ENCODE results near the gene CYP4F11. TPM values are rescaled to one million over a fixed set of nuclear protein-coding genes. Genes with fewer than 3 reads are reported as not detected.
"Not testable (repeated sequence)": the region's sequence is repeated elsewhere in the genome, so short reads cannot be mapped to it uniquely, and the experiment has no call there.

Gene CYP4F11
- total RNA-seq, 2 donors from 2014 or later, result not detected

DNA sequence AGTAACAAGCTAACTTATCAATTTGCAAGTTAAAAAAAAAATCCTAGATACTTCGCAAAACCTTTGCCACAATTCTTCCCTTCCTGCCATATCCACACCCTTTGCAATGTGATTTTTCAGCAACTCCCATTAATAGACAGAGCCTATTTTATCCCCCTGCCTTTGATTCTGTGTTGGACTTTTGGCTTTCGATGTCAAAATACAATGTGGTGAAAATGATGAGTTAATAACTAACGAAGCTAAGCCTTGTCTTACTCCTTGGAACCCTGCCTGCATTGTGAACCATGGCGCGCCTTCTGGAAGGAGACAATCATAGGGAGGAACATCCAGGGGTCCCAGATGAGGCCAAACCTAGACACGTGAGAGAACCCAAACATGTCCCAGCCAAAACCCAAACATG lies 42.9 kb downstream of the CYP4F11 start:
- DNase-seq, result no peak
- peaks cover 10% of the 10 kb centered on the region for H3K27me3 Mint-ChIP-seq (ENCODE audit: low read depth)
- H3K27ac Mint-ChIP-seq, result no peak overlapping the region
- no peaks in the 10 kb centered on the region for H3K4me1 Mint-ChIP-seq (ENCODE audit: low read depth)
- H3K9me3 Mint-ChIP-seq, result no peaks in the 10 kb centered on the region
- no peak for ATAC-seq (replicated peaks in 1 of 2)
- no peak overlapping the region for H3K4me3 Mint-ChIP-seq
- H3K36me3 Mint-ChIP-seq (ENCODE audit: insufficient read depth in 2 of 2), result no peaks in the 10 kb centered on the region

DNA sequence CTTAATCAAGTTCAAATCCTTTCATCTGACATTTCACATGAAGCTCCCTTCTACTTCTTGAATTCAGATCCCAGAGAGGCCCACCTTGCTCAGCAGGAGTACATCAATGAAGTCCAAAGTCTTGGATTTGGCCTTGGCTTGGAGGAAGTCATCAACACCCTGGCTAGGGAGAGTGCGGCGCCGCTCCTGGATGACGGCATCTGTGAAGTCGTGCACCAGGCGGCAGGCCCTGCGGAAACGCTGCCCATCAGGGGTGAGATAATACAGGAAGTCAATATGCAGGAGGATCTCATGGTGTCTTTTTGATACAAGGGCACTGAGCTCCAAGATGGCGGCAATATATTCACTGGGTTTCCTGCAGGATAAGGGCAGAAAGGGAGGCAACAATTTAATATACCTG lies 45.0 kb downstream of the CYP4F11 start:
- not testable (repeated sequence) for H3K4me3 Mint-ChIP-seq; H3K4me1 Mint-ChIP-seq (ENCODE audit: low read depth); H3K27me3 Mint-ChIP-seq (ENCODE audit: low read depth); H3K9me3 Mint-ChIP-seq; ATAC-seq (replicated peaks in 1 of 2); H3K27ac Mint-ChIP-seq; H3K36me3 Mint-ChIP-seq (ENCODE audit: insufficient read depth in 2 of 2); DNase-seq

DNA sequence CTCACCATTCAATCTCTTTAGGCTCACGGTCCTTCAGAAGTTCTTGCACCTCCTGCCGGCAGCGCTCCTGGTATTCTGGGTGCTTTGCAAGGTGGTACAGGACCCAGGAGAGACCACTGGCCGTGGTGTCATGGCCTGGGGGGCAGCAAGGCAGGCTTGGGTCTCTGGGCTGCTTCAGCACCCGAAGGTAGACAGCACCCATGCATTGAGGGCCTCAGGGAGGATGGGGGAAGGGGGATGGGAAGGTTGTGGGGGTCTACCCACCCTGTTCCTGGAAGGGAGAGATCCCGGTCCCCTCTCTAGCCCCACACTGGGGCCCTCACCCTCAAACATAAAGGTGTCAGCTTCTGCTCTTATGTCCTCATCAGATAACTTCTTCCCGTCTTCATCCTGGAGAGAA lies 48.4 kb downstream of the CYP4F11 start:
- Mint-ChIP-seq H3K9me3 (no peaks in the 10 kb centered on the region), H3K27ac (no peak overlapping the region), H3K4me3 (no peak overlapping the region), H3K27me3 (ENCODE audit: low read depth) (no peaks in the 10 kb centered on the region), H3K36me3 (ENCODE audit: insufficient read depth in 2 of 2) (no peaks in the 10 kb centered on the region), H3K4me1 (ENCODE audit: low read depth) (no peaks in the 10 kb centered on the region)
- ATAC-seq (replicated peaks in 1 of 2), result no peak
- DNase-seq, result no peak

DNA sequence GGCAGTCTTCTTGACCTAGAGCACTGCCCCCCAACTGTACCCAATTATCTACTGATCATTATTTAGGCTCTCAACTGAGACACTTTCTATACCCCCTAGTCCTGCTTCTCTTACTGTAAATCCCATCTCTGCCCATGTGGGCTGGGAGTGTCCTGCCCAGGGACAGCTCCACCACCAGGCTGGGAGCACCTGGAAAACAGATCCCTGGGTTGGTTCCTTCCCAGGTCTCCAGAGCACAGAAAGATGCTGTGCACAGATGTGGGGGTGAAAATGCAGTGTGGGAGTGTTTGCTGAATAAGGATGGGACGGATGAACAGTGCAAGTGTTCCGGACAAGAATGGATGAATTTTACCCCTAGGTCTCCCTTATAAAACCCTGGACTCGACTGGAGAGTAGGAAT lies 49.2 kb downstream of the CYP4F11 start:
- no peaks in the 10 kb centered on the region for H3K36me3 Mint-ChIP-seq (ENCODE audit: insufficient read depth in 2 of 2)
- ATAC-seq (replicated peaks in 1 of 2), result no peak
- H3K27me3 Mint-ChIP-seq (ENCODE audit: low read depth), result no peaks in the 10 kb centered on the region
- no peaks in the 10 kb centered on the region for H3K9me3 Mint-ChIP-seq
- no peak for DNase-seq
- no peak overlapping the region for H3K4me3 Mint-ChIP-seq
- H3K27ac Mint-ChIP-seq, result no peak overlapping the region
- no peaks in the 10 kb centered on the region for H3K4me1 Mint-ChIP-seq (ENCODE audit: low read depth)

DNA sequence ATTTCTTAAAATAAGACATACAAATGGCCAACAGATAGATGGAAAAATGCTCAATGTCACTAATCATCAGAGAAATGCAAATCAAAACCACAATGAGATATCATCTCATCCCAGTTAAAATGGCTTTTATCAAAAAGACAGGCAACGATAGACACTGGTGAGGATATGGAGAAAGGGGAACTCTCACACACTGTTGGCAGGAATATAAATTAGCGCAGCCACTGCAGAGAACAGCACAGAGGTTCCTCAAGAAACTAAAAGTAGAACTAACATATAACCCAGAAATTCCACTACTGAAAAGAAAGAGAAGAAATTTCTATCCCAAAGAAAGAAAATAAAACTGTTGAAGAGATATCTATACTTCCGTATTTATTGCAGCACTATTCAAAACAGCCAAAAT lies 51.0 kb downstream of the CYP4F11 start:
- H3K9me3 Mint-ChIP-seq; H3K36me3 Mint-ChIP-seq (ENCODE audit: insufficient read depth in 2 of 2); DNase-seq; H3K27ac Mint-ChIP-seq; ATAC-seq (replicated peaks in 1 of 2); H3K27me3 Mint-ChIP-seq (ENCODE audit: low read depth); H3K4me1 Mint-ChIP-seq (ENCODE audit: low read depth); H3K4me3 Mint-ChIP-seq: not testable (repeated sequence)

DNA sequence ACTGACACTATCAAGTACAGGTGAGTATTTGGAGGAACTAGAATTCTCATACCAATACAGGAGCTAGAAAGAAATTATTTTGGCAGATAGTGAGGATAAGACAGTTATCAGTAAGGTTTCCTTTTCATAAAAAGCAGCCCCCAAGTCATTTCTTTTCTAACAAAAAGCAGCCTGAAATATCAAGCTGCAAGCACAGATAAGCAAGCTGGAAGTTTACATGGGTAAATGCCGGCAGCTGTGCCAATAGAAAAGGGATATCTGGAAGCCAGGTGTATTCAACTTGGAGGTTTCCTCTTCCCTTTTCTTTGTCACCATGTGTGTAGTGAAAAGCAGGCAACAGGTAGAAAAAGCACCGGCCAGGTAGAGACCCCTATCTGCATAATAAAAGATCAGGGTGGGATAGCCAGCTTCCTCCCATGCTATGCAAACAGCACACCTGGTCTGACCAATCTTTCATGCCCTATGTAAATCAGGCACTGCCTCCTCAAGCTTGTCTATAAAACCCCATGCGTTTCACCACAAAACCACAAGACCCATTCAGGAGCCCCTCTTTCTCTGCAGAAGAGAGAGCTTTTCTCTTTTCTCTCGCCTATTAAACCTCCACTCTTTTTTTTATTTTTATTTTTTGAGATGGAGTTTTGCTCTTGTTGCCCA lies 59.4 kb downstream of the CYP4F11 start:
- peaks cover 24% of the 10 kb centered on the region for H3K27me3 Mint-ChIP-seq (ENCODE audit: low read depth)
- H3K4me1 Mint-ChIP-seq (ENCODE audit: low read depth), result no peaks in the 10 kb centered on the region

DNA sequence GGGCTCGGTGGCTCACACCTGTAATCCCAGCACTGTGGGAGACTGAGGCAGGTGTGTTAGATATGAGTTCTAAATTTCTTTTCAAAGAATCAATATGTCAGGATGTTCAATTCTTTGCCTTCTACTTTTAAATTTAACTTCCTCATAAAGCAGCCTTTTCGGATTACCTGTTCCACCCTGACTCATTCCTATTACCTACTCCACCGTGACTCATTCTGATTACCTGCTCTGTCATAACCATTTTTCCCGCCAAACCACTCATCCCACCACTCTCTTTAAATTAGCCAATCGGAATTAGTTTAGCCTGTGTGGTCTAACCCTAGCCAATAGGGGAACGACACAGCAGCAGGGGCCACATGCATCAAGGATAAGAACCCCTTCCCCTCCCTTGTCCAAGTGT lies 60.6 kb downstream of the CYP4F11 start:
- H3K27me3 Mint-ChIP-seq (ENCODE audit: low read depth), result peaks cover 24% of the 10 kb centered on the region

More for the DNA sequence above, 59.4 kb downstream of the CYP4F11 start:
- DNase-seq (no peak), ATAC-seq (replicated peaks in 1 of 2) (no peak)
- Mint-ChIP-seq H3K27ac (no peak overlapping the region), H3K9me3 (peaks cover 0 to 1% of the 10 kb centered on the region in 2 donors), H3K4me3 (no peak overlapping the region), H3K36me3 (ENCODE audit: insufficient read depth in 2 of 2) (peaks cover 0 to 1% of the 10 kb centered on the region in 2 donors)

DNA sequence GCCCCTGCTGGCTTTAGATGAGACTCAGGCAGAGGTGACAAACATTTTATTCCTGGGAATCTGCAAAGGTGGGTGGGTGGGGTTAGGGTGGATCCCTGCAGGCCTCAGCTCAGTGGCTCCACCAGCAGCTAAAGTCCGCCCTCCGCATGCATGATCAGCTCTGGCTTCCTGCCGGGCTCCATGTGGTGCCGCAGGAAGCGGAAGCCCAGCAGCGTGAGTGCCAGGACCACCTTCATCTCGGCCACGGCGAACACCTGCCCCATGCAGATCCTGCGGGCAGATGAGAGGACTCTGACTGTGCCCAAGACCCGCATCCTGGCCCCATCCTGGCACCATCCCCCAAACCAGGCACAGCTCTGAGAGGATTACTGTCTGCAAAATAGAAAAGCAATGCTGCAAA lies 62.8 kb downstream of the CYP4F11 start:
- DNase-seq, result peak; percentile 6 to 24
- peaks cover 6% of the 10 kb centered on the region for H3K4me1 Mint-ChIP-seq (ENCODE audit: low read depth)
- H3K9me3 Mint-ChIP-seq, result peaks cover 0 to 1% of the 10 kb centered on the region in 2 donors
- H3K27ac Mint-ChIP-seq, result no peak overlapping the region
- peak overlapping the region; percentile 32 to 58 for H3K4me3 Mint-ChIP-seq
- ATAC-seq (replicated peaks in 1 of 2), result peak; percentile 47 to 51
- H3K27me3 Mint-ChIP-seq (ENCODE audit: low read depth), result peaks cover 24% of the 10 kb centered on the region
- H3K36me3 Mint-ChIP-seq (ENCODE audit: insufficient read depth in 2 of 2), result peaks cover 0 to 1% of the 10 kb centered on the region in 2 donors

More for the DNA sequence above, 60.6 kb downstream of the CYP4F11 start:
- H3K9me3 Mint-ChIP-seq; H3K4me3 Mint-ChIP-seq; H3K27ac Mint-ChIP-seq; H3K4me1 Mint-ChIP-seq (ENCODE audit: low read depth); H3K36me3 Mint-ChIP-seq (ENCODE audit: insufficient read depth in 2 of 2); DNase-seq; ATAC-seq (replicated peaks in 1 of 2): not testable (repeated sequence)

DNA sequence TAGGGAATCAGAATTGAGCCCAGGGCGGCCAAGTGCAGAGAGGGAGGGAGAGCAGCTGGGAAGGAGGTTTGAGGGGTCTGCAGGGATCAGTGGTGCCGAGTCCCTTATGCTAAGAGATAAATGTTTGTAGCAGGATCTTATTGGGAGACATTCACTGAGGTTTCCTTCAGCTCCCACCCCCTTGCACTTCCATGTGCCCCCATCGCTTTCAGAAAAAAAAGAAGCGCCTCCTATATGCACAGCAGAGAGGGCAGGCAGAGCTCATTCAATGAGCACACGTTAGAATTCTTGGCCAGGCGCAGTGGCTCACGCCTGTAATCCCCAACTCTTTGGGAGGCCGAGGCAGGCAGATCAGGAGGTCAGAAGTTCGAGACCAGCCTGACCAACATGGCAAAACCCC lies 64.5 kb downstream of the CYP4F11 start:
- Mint-ChIP-seq H3K4me1 (ENCODE audit: low read depth) (peaks cover 6% of the 10 kb centered on the region), H3K4me3 (no peak overlapping the region), H3K36me3 (ENCODE audit: insufficient read depth in 2 of 2) (peaks cover 0 to 1% of the 10 kb centered on the region in 2 donors), H3K27me3 (ENCODE audit: low read depth) (peaks cover 12% of the 10 kb centered on the region), H3K9me3 (peaks cover 0 to 1% of the 10 kb centered on the region in 2 donors), H3K27ac (no peak overlapping the region)
- ATAC-seq (replicated peaks in 1 of 2), result no peak
- no peak for DNase-seq

DNA sequence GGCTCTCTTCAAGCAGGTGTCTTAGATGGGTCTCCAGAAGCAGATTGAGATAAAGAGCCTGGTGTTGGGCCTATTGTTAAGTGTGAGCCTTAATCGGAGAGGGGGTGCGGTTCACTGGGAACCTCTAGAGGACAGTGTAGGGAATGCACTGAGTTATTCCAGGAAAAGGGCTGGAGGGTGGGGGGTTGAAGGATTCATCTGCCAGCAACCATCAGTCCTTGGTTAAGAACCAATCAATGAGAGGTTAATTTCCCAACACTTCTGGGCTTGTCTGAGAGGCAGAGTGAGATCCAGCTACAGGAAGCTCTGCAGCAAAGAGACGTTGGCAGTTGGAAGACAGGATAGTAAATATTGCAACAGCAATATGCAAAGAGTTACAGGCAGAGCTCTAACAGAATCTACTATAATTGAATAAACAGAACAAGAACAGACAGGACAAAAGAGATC lies 65.2 kb downstream of the CYP4F11 start:
- DNase-seq (peak; percentile 8 to 16), ATAC-seq (replicated peaks in 1 of 2) (peak in 1 of 2 donors; percentile 53)
- no peak overlapping the region for H3K4me3 Mint-ChIP-seq
- H3K27me3 Mint-ChIP-seq (ENCODE audit: low read depth), result peaks cover 5% of the 10 kb centered on the region
- peaks cover 0 to 1% of the 10 kb centered on the region in 2 donors for H3K36me3 Mint-ChIP-seq (ENCODE audit: insufficient read depth in 2 of 2)
- peaks cover 0 to 1% of the 10 kb centered on the region in 2 donors for H3K9me3 Mint-ChIP-seq
- peaks cover 6% of the 10 kb centered on the region for H3K4me1 Mint-ChIP-seq (ENCODE audit: low read depth)
- no peak overlapping the region for H3K27ac Mint-ChIP-seq

DNA sequence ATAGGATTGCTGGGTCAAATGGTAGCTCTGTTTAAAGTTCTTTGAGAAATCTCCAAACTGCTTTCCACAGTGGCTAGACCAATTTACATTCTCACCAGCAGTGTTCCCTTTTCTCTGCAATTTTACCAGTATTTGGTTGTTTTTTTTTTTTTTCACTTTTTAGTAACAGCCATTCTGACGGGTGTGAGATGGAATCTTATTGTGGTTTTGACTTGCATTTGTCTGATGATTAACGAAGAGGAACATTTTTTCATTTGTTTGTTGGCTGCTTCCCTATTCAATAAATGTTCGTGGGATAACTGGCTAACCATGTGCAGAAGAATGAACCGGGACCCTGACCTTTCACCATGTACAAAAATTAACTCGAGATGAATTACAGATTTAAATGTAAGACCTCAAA lies 67.7 kb downstream of the CYP4F11 start:
- Mint-ChIP-seq H3K4me3 (no peak overlapping the region), H3K36me3 (ENCODE audit: insufficient read depth in 2 of 2) (no peaks in the 10 kb centered on the region), H3K4me1 (ENCODE audit: low read depth) (peaks cover 6% of the 10 kb centered on the region), H3K9me3 (no peaks in the 10 kb centered on the region), H3K27me3 (ENCODE audit: low read depth) (no peaks in the 10 kb centered on the region), H3K27ac (no peak overlapping the region)
- DNase-seq (no peak), ATAC-seq (replicated peaks in 1 of 2) (no peak)

DNA sequence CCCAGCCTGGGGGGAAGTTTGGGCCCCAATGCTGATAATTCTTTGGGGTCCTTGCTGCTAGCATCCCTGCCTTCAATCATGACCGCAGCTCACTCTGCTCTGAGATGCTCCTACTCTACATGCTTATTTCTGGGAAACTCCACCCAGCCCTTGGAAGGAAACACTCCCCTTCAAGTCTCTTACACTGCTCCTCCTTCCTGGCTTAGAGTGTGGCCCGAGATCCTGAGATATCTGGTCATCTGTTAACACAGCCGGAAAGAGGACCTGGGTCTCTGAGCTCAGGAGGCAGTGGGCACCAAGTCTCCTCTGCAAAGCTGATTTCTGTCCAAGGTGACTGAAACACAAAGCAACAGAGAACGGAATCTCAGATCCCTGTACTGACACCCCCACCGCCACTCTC lies 69.5 kb downstream of the CYP4F11 start:
- ATAC-seq (replicated peaks in 1 of 2) (no peak), DNase-seq (no peak)
- no peaks in the 10 kb centered on the region for H3K36me3 Mint-ChIP-seq (ENCODE audit: insufficient read depth in 2 of 2)
- no peaks in the 10 kb centered on the region for H3K9me3 Mint-ChIP-seq
- no peak overlapping the region for H3K4me3 Mint-ChIP-seq
- H3K27me3 Mint-ChIP-seq (ENCODE audit: low read depth), result no peaks in the 10 kb centered on the region
- no peak overlapping the region for H3K27ac Mint-ChIP-seq
- H3K4me1 Mint-ChIP-seq (ENCODE audit: low read depth), result peaks cover 6% of the 10 kb centered on the region

DNA sequence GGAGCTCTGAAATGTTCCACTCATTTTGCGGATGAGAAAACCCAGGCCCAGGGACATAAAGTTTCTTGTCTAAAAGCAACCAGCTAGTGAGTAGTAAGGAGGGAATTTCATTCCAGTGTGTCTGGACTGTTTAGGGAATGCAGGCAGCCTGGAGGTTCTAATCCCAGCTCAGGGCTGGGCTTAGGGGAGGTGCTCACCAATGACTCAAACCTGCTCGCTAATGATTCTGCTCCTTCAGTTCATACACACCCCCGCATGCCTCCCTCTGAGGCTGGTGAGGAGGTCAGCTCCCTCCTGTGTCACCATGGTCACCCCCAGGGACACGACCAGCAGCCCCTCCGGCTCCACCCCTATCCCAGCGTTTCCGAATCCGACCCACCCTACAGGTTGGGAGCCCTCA lies 71.1 kb downstream of the CYP4F11 start:
- Mint-ChIP-seq H3K27me3 (ENCODE audit: low read depth) (no peaks in the 10 kb centered on the region), H3K4me1 (ENCODE audit: low read depth) (no peaks in the 10 kb centered on the region), H3K9me3 (no peaks in the 10 kb centered on the region), H3K36me3 (ENCODE audit: insufficient read depth in 2 of 2) (no peaks in the 10 kb centered on the region), H3K27ac (no peak overlapping the region), H3K4me3 (no peak overlapping the region)
- DNase-seq, result no peak
- no peak for ATAC-seq (replicated peaks in 1 of 2)

DNA sequence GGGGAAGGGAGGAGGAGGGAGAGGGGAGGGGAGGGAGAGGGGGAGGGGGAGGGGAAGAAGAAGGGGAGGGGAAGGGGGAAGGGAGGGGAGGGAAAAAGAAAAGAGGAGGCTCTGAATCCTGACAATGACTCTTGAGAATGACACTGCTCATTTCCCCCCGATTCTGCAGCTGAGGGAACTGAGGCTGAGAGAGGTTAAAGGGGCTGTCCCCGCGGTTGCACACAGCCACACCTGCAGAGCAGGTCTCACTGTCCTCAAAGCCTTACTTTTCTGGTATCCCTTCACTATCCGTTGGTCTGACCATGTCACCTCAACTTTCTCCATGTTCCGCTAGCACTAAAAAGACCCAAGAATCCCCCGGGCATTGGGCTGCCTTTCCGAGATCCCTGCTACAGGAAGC lies 71.9 kb downstream of the CYP4F11 start:
- Mint-ChIP-seq H3K36me3 (ENCODE audit: insufficient read depth in 2 of 2) (no peaks in the 10 kb centered on the region), H3K4me3 (no peak overlapping the region), H3K27ac (no peak overlapping the region), H3K4me1 (ENCODE audit: low read depth) (no peaks in the 10 kb centered on the region), H3K27me3 (ENCODE audit: low read depth) (no peaks in the 10 kb centered on the region), H3K9me3 (no peaks in the 10 kb centered on the region)
- DNase-seq (no peak), ATAC-seq (replicated peaks in 1 of 2) (no peak)
